Ishikawa (cell line): ENCODE results near the gene OR2V2.

ENCODE experiments used
- CEBPB ChIP-seq: IDR thresholded peaks from 2 replicates; pipeline ENCODE4 v1.6.1; 2012
- CREB1 ChIP-seq: IDR thresholded peaks from 2 replicates; pipeline ENCODE4 v1.6.1; 2012; ENCODE audit warnings: low read depth
- EP300 ChIP-seq: IDR thresholded peaks from 2 replicates; pipeline ENCODE4 v1.6.1; 2012; ENCODE audit warnings: borderline replicate concordance
- FOXM1 ChIP-seq: IDR thresholded peaks from 2 replicates; pipeline ENCODE4 v1.6.1; 2012; ENCODE audit warnings: low read depth, borderline replicate concordance
- NFIC ChIP-seq: IDR thresholded peaks from 2 replicates; pipeline ENCODE4 v1.6.1; 2012
- TAF1 ChIP-seq: IDR thresholded peaks from 2 replicates; pipeline ENCODE4 v1.6.1; 2012; ENCODE audit warnings: low read depth, mild to moderate bottlenecking
- USF1 ChIP-seq: IDR thresholded peaks from 2 replicates; pipeline ENCODE4 v1.6.1; 2012

- no peak for TF ChIP-seq CEBPB
- TF ChIP-seq EP300 = no peak
- TF ChIP-seq TAF1 = no peak
- TF ChIP-seq USF1 = no peak
- no peak for TF ChIP-seq FOXM1
- no peak for TF ChIP-seq NFIC
- TF ChIP-seq CREB1 = no peak
Observed at GRCh38 chr5:181118369-181118768, 29.0 kb upstream of the OR2V2 start.
